Activated T-cell treated with anti-CD3 and anti-CD28 coated beads, Interleukin-2, amount 50 U/mL, for 4 hours (primary cell): ENCODE data around the gene SQSTM1. TPM values are rescaled to one million over a fixed set of nuclear protein-coding genes. Genes with fewer than 3 reads are reported as not detected.
A peak's percentile ranks its signal among the peaks of the same experiment; 100 is the strongest.

ENCODE experiments used
- ATAC-seq, 2 donors: fragments of 200-7000 bp; cut with Tn5 transposase; one replicate each; pipeline ENCODE4 v1.10.0; 2021
- DNase-seq: peaks from one replicate; pipeline ENCODE4 v3.0.0-alpha.2; 2020
- H3K27me3 Mint-ChIP-seq: one replicate; pipeline ENCODE4 v1.8.0; 2021; ENCODE audit warnings: low read depth, mixed read lengths
- H3K36me3 Mint-ChIP-seq: one replicate; pipeline ENCODE4 v1.8.0; 2022; ENCODE audit warnings: mixed read lengths; ENCODE audit not compliant: insufficient read depth
- H3K4me1 Mint-ChIP-seq: one replicate; pipeline ENCODE4 v1.8.0; 2021; ENCODE audit warnings: low read depth, mixed read lengths
- H3K4me3 Mint-ChIP-seq: one replicate; pipeline ENCODE4 v1.8.0; 2021; ENCODE audit warnings: mild to moderate bottlenecking, moderate library complexity, mixed read lengths
- H3K9me3 Mint-ChIP-seq: one replicate; pipeline ENCODE4 v1.8.0; 2021; ENCODE audit warnings: mixed read lengths
- total RNA-seq, 3 donors: library from RNA; stranded (reverse); gene quantifications; one replicate each; pipeline ENCODE4 v1.2.1, GENCODE V29; 2021

SQSTM1 gene
- total RNA-seq, 3 donors from 2014 or later, result 109 to 141 (median 111) TPM

DNA sequence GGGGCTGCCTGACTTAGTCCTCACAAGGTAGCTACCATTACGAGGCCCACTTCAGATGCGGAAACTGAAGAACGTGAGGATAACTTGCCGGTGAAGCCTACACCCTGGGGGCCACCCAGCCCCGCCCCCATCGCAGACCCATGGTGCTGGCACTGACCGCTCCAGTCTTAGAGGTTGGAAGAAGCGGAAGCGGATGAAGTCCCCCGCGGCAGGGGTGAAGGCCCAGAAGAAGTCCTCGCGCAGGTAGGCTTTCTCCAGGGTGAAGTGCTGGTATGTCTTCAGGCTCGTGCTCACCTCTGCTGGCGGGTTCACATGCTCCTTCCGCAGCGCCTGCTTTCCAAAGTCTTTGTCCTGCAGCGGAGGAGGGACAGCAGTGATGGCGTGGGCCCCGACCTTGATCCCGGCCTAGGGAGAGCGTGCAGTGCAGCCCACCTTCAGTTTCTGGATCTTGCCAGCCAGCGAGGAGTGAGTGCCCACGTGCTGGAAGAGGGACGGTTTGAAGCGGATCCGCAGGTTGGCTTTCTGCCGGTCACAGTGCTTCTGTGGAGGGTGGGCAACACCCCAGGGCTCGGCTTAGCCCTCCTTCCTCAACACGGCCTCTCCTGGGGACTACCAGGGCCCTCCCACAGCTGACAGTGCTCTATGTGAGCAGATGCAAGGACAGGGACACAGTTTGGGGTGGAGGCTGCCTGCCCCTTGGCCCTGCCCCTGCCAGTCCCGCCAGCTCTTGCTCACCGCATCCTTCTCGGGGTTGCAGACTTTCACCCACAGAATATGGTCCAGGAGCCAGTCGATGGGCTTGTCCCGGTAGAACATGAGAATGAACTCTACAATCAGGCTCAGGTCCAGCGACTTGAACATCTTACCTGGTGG is 21.7 kb upstream of the SQSTM1 start:
- DNase-seq (no peak), ATAC-seq (no peak)
- H3K4me1 Mint-ChIP-seq, result peaks cover 36% of the 10 kb centered on the region
- H3K27me3 Mint-ChIP-seq, result no peaks in the 10 kb centered on the region
- H3K9me3 Mint-ChIP-seq, result no peaks in the 10 kb centered on the region
- no peak overlapping the region for H3K4me3 Mint-ChIP-seq
- peaks cover 10% of the 10 kb centered on the region for H3K36me3 Mint-ChIP-seq

DNA sequence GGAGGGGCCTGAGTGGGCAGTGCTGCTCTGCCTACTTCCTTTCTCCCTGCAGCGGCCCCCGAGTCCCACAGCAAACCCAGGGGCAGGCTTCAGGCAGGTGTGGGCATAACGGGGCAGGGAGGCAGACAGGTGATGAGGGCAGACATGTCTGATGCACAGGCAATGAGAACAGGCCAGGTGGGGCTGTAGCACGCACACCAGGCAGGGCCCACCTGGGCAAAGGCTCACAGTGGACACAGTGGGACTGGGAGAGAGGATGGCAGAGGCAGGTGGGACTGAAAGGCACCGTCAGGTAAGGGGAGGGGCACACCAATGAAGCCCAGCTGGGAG is 21.1 kb upstream of the SQSTM1 start:
- ATAC-seq (no peak), DNase-seq (no peak)
- Mint-ChIP-seq H3K36me3 (peaks cover 10% of the 10 kb centered on the region), H3K9me3 (no peaks in the 10 kb centered on the region), H3K4me1 (peaks cover 36% of the 10 kb centered on the region), H3K4me3 (no peak overlapping the region), H3K27me3 (no peaks in the 10 kb centered on the region)

DNA sequence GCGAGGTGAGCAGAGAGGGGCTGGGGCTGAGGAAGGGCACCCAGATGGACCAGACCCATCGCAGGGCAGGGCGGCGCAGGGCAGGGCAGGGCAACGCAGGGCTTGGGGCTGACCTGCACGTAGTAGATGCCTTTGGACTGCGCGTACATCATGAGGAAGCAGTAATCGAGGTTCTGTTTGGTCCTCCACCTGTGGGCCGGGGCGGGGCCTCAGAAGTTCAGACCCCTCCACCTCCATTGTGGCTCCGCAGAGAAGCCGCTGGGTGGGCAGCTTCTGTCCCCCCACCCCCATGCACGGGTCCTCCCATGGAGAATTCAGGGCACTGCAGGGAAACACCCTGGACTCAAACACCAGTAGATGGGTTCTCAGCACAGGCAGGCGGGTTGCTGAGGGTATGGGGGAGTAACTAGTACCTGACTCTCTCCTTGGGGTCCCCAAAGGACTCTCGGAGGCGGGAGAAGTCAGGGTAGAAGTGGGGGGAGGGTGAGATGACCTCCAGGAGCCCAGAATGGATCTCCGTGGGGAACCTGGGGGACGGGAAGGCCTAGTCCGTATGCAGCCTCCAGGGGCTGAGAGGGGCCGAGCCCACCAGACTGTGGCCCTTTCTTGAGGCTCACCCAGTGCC is 20.5 kb upstream of the SQSTM1 start:
- Mint-ChIP-seq H3K4me1 (peaks cover 36% of the 10 kb centered on the region), H3K36me3 (peaks cover 10% of the 10 kb centered on the region), H3K27me3 (no peaks in the 10 kb centered on the region), H3K4me3 (no peak overlapping the region), H3K9me3 (no peaks in the 10 kb centered on the region)
- DNase-seq, result no peak
- ATAC-seq, result no peak

DNA sequence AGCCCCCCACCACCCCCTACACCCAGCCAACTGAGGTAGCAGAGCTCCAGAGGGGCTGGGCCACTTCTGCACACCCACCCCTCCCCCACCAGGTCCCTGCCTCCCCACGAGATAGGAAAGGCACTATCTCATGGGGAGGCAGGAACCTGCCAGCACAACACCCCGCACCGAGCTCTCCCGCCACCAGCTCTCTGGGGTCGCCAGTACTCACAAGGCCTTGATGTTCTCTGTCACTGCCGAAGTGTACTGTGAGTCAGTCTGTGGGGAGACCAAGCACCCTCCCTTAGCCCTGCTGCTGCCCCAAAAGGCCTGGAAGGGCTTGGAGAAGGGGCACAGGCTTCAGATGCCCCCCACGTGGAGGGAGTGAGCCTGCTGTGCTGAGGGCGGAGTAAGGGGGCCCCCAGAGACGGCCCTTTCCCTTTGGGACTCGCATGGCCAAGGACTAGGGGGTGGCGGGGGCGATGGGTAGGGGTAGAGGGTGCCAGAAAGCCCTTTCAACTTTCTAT is 20.0 kb upstream of the SQSTM1 start:
- ATAC-seq (no peak), DNase-seq (no peak)
- no peaks in the 10 kb centered on the region for H3K27me3 Mint-ChIP-seq
- no peaks in the 10 kb centered on the region for H3K9me3 Mint-ChIP-seq
- no peak overlapping the region for H3K4me3 Mint-ChIP-seq
- H3K4me1 Mint-ChIP-seq, result peaks cover 39% of the 10 kb centered on the region
- peaks cover 10% of the 10 kb centered on the region for H3K36me3 Mint-ChIP-seq

DNA sequence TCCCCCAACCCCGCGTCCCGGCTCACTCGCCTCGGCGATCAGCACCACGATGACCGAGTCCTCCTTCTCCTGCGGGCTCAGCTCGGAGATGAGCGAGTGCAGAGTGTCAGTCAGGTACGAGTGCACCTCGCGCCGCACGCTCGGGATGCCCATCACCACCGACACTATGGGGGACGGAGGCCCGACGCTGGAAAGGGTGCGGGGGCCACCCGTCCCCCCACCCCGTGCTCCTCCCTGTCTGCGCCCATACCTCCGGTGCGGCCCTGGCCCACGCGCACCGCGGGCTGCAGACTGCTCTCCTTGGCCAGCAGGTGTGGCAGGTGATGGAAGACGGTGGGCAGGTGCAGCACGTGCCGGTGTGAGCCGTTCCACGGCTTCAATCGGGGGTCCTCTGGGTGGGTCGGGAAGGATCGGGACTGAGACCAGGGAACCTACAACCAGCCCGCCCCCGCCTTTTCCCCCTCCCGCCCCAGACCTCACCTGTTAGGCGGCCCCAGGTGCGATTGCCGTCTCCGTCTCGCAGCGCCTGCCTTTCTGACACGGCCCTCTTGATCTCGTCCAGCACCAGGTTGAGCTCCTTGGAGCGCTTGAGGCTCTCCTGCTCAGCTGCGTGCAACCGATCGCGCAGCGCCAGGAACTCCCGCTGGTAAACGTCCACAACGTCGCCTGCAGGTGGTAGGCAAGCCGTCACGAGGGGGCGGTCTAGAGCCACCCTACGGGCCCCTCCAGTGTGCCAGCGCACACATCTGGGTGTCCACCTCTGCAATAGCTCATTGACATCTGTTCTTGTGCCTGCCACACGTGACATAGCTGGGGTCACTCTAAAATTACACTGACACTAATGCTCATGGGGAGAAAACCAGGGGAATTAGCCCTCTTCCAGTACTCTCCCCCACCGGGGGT is 19.1 kb upstream of the SQSTM1 start:
- Mint-ChIP-seq H3K9me3 (no peaks in the 10 kb centered on the region), H3K27me3 (no peaks in the 10 kb centered on the region), H3K36me3 (peaks cover 10% of the 10 kb centered on the region), H3K4me3 (no peak overlapping the region), H3K4me1 (peaks cover 39% of the 10 kb centered on the region)
- peak; percentile 44 to 51 for ATAC-seq
- peak; percentile 88 for DNase-seq

DNA sequence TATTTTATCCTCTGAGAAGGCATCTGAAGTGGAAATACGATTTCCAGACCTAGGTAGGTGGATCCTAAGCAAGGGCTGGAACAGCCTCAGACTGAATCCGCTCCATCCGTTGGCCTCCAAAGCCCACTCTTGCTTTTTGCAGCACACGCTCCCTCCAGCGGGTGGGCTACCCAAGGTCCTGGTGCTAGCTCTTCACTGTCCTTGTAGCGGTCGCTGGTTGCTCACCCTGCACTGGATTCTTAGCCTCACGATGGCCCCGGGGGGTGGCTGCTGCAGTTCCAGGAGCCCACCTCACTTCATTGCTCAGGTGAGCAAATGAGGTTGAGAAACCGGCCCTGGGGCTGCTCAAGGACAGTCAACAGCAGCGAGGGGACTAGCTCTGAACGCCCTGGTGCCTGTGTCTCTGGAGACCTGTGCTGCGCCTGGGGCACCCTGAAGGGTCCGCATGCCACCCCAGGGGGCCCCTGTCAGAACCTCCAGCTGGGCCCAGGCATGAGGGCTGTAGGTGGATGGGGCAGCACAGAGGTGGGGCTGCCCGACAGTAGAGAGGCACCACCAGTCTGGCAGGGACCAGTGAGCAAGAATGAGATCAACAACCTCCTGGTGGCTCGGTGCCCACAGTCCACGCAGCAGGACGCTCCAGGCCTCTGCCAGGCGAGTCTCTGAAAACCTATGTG is 18.4 kb upstream of the SQSTM1 start:
- peaks cover 33% of the 10 kb centered on the region for H3K4me1 Mint-ChIP-seq
- no peak overlapping the region for H3K4me3 Mint-ChIP-seq
- H3K27me3 Mint-ChIP-seq, result no peaks in the 10 kb centered on the region
- H3K9me3 Mint-ChIP-seq, result no peaks in the 10 kb centered on the region
- no peak for DNase-seq
- no peak for ATAC-seq
- H3K36me3 Mint-ChIP-seq, result peaks cover 10% of the 10 kb centered on the region

DNA sequence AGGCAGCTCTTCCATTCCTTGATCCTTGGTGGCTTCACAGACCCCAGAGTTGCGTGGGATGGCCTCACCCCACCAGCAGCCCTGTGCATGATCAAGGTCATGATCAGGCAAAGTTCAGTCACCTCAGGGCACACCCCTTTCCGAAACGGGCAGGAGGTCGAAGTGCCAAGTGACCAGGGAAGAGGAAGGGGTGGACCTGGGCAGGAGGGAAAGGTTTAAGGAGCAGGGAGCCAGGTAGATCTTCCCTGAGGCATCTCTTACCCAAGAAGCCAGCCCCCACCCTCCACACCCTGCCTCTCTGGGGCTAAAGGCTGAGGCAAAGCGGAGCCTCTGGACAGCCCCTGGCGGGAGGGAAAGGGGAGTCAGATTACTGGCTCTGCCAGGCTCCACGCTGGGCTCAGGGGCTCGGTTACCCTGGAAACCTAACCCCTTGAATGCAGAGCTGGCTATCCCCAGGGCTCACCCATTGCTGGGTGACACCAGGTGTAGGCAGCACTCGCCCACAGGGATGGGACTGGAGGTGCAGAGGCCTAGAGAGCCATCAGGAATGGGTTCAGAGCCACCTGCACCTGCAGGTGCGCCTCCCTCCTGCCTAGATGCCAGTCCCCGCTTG is 17.6 kb upstream of the SQSTM1 start:
- peaks cover 34% of the 10 kb centered on the region for H3K4me1 Mint-ChIP-seq
- DNase-seq, result no peak
- peaks cover 10% of the 10 kb centered on the region for H3K36me3 Mint-ChIP-seq
- no peaks in the 10 kb centered on the region for H3K9me3 Mint-ChIP-seq
- no peak for ATAC-seq
- H3K27me3 Mint-ChIP-seq, result no peaks in the 10 kb centered on the region
- no peak overlapping the region for H3K4me3 Mint-ChIP-seq

DNA sequence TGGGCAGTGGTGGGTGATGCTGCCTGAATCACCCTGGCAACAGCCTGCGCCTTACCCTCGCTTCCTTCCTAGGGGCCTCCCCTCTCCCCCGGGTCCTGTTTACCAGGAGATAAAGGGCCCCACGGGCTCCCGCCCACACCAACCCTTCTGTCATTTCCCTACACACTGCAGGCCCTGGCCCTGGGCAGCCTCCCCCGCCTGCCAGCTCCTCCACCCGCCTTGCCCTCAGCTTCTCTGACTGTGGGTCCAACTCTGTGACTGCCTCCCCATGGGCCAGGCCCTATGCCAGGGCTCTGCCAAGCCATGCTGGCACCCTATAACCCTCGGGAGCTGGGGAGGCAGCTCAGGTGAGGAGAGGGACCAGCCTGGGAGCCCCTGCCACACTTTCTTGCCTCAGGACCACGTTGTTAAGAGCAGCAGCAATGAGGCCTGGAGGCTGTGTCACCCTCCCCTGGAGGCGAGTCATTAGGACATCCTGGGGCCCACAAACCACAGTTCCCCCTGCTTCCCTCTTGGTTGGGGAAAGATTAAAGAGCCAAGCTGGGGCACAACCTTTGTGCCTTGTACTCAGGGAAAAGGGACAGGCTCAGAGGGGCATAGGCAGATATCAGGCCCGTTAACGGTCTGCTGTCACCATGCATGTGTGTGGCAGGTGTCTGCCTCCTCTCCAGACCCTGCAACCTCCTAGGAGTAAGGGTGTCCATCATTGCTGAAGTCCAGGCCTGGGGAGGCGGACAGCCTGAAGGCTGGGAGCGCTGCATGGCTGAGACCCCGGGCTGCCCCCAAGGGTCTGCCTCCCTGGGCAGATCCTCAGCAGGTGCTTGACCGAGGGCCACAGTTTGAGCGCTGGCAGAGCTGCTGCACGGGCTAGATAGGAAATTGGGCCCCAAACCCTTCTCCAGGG is 16.8 kb upstream of the SQSTM1 start:
- H3K27me3 Mint-ChIP-seq, result no peaks in the 10 kb centered on the region
- H3K4me3 Mint-ChIP-seq, result peak overlapping the region; percentile 86
- peaks cover 37% of the 10 kb centered on the region for H3K4me1 Mint-ChIP-seq
- no peaks in the 10 kb centered on the region for H3K9me3 Mint-ChIP-seq
- DNase-seq (no peak), ATAC-seq (peak; percentile 20 to 29)
- H3K36me3 Mint-ChIP-seq, result peaks cover 10% of the 10 kb centered on the region

DNA sequence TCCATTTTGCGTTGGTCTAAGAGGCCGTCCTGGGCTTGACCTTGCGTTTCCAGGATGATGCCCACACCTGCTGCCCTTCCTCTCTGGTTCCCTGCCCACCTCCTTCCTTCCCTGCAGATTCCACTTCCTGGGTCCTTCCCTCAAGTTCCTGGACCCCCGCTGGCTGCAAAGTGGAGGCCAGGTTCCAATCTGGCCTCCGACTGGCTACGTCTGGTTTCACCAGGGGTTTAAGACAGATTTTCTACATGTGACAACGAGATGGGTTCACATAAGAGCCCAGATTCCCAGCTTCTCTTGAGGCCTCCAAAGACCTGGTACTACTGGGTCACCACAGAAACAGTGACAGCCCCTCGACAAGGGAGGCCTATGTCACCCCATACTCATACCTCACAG is 16.2 kb upstream of the SQSTM1 start:
- Mint-ChIP-seq H3K4me3 (peak overlapping the region; percentile 86), H3K4me1 (peaks cover 37% of the 10 kb centered on the region), H3K9me3 (no peaks in the 10 kb centered on the region), H3K27me3 (no peaks in the 10 kb centered on the region), H3K36me3 (peaks cover 6% of the 10 kb centered on the region)
- DNase-seq, result no peak
- no peak for ATAC-seq

DNA sequence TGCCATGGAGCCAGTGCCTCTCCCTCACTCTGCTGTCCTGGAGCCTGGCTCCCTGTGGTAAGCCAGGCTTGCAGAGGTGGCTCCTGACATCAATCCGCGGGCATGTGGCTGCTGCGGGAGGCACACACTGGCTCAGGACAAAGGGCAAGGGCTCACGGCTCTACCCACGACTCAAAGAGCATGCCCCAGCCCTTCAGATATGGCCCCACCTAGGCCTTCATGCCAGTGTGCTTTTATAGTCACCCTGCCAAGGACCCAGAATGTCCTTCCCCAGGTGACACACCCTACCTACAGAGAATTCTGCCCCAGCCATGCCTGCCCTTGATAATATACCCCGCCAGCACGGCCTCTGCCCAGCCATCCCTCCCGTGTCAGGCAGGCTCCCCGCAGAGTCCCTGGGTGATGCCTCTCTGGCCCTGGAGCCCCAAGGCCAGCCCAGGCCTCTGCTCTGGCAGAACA is 15.6 kb upstream of the SQSTM1 start:
- H3K9me3 Mint-ChIP-seq, result no peaks in the 10 kb centered on the region
- ATAC-seq (no peak), DNase-seq (no peak)
- H3K36me3 Mint-ChIP-seq, result peaks cover 2% of the 10 kb centered on the region
- H3K27me3 Mint-ChIP-seq, result no peaks in the 10 kb centered on the region
- H3K4me1 Mint-ChIP-seq, result peaks cover 37% of the 10 kb centered on the region
- H3K4me3 Mint-ChIP-seq, result peak overlapping the region; percentile 86

DNA sequence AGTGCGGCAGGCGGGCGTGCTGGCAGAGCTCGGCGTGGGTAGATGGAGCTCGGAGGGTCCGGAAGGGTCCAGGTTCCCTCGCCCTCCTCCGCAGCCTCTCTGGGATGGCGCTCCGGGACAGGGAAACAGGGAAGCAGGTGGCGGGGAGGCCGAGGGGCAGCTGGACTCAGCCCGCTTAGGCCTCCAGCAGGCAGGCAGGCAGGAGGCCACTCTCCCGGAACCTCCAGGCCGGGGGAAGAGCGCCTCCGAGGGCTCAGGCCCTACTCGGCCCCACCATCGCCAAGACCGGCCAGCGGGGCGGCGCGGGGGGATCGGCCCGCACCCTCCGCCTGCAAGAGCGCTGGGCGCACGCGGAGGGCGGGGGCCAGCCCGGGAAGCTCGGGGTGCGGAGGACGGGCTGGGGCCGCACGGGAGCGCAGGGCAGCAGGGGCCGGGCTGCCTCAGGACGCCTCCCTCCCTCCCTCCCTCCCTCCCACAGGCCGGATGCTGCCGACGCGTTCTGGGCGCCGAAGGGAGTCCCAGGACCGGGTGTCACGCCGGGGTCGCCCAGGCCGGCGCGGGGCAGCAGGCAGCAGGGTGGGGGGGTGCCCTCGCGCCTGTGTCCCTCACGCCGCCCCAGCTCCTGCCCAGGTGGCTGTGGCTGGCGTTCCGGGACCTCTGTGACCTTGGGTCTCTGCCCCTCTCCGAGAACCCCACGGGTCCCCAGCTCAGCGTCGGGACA is 15.0 kb upstream of the SQSTM1 start:
- Mint-ChIP-seq H3K4me1 (peaks cover 37% of the 10 kb centered on the region), H3K36me3 (peaks cover 2% of the 10 kb centered on the region), H3K27me3 (no peaks in the 10 kb centered on the region), H3K9me3 (no peaks in the 10 kb centered on the region), H3K4me3 (peak overlapping the region; percentile 86)
- no peak for DNase-seq
- peak; percentile 16 to 19 for ATAC-seq

DNA sequence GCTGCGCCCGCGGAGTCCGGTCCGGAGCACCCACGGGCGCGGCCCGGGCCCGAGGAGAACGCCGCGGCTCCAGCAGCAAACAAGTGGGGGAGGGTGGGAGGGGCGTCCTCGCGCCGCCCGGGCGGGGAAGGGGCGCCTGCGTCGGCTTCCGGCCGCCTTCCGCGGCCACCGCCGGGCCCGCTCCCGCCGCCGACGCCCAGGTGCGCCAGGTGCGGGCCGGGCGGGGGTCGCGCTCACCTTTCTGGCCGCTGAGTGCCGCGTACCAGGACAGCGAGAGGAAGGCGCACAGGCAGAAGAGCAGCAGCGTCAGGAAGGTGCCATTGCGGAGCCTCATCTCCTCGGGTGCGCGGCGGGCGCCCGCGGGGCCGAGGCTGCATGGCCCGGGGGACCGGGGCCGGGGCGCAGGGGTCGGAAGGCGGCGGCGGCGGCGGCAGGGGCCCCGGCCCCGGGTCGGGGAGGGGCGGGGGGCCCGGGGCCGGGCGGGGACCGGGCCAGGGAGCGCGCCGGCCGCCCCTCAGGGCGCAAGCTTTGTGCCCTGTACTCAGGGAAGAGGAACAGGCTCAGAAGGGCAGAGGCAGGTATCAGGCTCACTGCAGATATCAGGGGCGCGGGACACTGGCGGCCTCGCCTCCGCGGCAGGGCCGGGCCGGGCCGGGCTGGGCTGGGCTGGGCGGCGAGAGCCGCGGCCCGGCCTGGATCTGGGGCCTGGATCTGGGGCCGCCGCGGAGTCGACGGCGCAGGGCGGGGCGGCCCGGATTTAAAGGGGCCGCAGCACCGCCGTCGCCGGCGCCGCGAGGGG is 14.3 kb upstream of the SQSTM1 start, which contains the start of gene MGAT4B:
TSS of gene MGAT4B (minus strand) at position 617 of the 799 bp plus-strand sequence. CDS start at position 334, 283 bp downstream.
- Mint-ChIP-seq H3K27me3 (no peaks in the 10 kb centered on the region), H3K9me3 (no peaks in the 10 kb centered on the region), H3K36me3 (peaks cover 2% of the 10 kb centered on the region), H3K4me3 (peak within 1 kb of the TSS; percentile 81), H3K4me1 (peaks cover 37% of the 10 kb centered on the region)
- DNase-seq, result peak; percentile 39
- ATAC-seq, result peak; percentile 78 to 81
